Measurements from ENCODE around the gene CES4A. TPM values are rescaled to one million over a fixed set of nuclear protein-coding genes. Genes with fewer than 3 reads are reported as not detected.
A peak's percentile ranks its signal among the peaks of the same experiment; 100 is the strongest.

Gene CES4A
- total RNA-seq, 2 donors from 2014 or later: 10.9 to 16.5 TPM

DNA sequence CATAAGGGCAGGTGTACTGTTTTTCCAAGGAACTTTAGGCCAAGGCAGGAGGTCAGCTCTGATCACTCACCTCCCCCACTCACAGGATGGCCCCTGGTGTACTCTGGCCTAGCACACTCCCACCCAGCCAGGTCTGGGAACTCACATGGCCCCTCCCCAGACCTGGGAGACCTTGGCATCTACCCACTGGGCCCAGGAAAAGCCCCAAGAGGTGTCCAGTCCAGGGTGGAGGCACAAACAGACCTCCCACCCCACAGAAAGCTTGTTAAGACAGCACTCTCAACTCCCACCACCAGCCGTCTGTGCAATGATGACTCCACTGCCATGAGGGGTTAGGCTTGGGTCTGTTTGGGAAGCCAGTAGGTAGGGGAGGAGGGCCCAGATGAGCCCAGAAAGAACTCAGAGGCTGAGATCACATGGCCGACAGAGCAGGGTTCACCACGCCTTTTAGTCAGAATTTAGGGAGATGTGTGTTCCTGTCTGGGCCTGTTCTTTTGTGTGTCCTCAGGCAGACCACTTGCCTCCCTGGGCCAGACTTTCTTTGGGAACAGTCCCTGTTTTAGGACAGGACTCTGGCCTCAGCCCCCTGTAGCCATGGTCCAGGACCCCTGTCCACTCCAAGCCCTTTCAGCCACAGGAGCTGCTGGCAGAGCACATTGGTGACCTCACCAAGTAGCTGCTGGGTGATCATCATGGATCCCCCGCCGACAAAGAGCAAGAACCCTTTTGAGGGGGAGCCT, 28.5 kb downstream of the CES4A start:
- Histone ChIP-seq H3K9me3 (no peaks in the 10 kb centered on the region), H3K4me3 (no peak overlapping the region), H3K27ac (no peak overlapping the region), H3K27me3 (peaks cover 0 to 12% of the 10 kb centered on the region in 2 donors), H3K4me1 (peaks cover 18% of the 10 kb centered on the region), H3K36me3 (replicated peaks in 1 of 2; ENCODE audit: insufficient read depth in 1 of 2, low read depth in 2 of 2) (no peaks in the 10 kb centered on the region)
- TF ChIP-seq, protein P1, sequence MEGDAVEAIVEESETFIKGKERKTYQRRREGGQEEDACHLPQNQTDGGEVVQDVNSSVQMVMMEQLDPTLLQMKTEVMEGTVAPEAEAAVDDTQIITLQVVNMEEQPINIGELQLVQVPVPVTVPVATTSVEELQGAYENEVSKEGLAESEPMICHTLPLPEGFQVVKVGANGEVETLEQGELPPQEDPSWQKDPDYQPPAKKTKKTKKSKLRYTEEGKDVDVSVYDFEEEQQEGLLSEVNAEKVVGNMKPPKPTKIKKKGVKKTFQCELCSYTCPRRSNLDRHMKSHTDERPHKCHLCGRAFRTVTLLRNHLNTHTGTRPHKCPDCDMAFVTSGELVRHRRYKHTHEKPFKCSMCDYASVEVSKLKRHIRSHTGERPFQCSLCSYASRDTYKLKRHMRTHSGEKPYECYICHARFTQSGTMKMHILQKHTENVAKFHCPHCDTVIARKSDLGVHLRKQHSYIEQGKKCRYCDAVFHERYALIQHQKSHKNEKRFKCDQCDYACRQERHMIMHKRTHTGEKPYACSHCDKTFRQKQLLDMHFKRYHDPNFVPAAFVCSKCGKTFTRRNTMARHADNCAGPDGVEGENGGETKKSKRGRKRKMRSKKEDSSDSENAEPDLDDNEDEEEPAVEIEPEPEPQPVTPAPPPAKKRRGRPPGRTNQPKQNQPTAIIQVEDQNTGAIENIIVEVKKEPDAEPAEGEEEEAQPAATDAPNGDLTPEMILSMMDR (IDR thresholded peaks at IDR 0.05): no peak
- no peak for TF ChIP-seq POLR2A (IDR thresholded peaks at IDR 0.05)
- ATAC-seq (no peak), DNase-seq (no peak)
- intact Hi-C loops (cut with DNase I): loop anchor here (5.0 kb wide), 1 partner anchor 135 kb away; the partner anchor contains the start of gene B3GNT9
- 72 to 100% methylated on average over 3 to 5 of the region's 5 CpGs for WGBS, 2 donors

DNA sequence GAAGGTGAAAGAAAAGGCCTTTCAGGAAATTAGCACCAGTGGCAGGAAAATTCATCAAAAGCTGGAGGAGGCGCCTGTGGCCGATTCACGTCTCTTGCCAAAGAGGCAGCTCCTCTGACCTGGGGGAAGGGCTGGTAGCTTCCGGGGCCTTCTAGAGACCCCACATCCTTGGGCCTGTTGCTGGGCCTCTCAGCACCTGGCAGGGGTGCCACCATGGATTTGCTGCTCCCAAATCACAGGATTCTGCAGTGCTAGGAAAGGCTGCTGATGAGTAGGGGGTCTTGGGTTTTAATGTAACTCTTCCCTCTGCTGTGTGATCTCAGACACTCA, 29.0 kb downstream of the CES4A start:
- TF ChIP-seq, protein P1 (IDR thresholded peaks at IDR 0.05): no peak
- no peak for TF ChIP-seq POLR2A (IDR thresholded peaks at IDR 0.05)
- Histone ChIP-seq H3K27ac (no peak overlapping the region), H3K27me3 (peaks cover 0 to 12% of the 10 kb centered on the region in 2 donors), H3K36me3 (replicated peaks in 1 of 2; ENCODE audit: insufficient read depth in 1 of 2, low read depth in 2 of 2) (no peaks in the 10 kb centered on the region), H3K4me3 (no peak overlapping the region), H3K4me1 (peaks cover 21% of the 10 kb centered on the region), H3K9me3 (no peaks in the 10 kb centered on the region)
- 63 to 80% methylated on average over 1 to 4 of the region's 4 CpGs for WGBS, 2 donors
- intact Hi-C loops (cut with DNase I): loop anchor here (5.0 kb wide), 1 partner anchor 135 kb away; the partner anchor contains the start of gene B3GNT9
- DNase-seq (no peak), ATAC-seq (no peak)

DNA sequence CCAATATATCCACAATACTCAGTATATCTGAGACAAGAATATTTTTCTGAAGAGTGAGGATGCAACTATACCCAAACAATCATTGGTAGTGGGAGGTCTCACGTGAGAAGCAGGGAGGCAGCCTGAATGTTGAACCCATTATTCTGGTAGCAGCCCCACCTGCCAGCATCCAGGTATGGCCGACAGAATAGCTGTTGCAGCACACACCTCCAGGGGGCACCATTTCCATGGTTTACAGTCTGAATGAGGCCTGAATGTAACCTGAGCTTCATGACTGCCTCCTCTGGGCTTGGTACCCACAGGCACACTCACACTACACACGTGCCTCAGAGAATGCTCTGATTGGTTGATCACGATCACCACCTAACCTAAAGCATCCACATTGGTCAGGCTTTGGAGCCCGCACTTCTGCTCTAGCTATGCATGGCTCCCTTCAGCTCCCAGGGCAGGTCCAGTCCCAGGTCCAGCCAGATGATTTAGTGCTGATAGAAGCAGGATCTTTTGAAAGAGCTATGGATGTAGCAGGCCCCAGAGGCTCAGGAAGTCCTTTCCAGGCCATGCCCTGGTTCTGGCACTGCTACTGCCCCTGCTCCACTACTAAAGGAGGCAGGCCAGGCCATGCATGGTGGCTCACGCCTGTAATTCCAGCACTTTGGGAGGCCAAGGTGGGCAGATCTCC, 29.6 kb downstream of the CES4A start:
- WGBS, 2 donors: 0 to 31% methylated on average over 1 to 6 of the region's 6 CpGs
- peak; percentile 82 to 92 (median 90) for DNase-seq
- H3K4me1 ChIP-seq: peaks cover 27% of the 10 kb centered on the region
- intact Hi-C loops (cut with DNase I): loop anchor here (5.0 kb wide), 1 partner anchor 134 kb away; the partner anchor contains the start of gene B3GNT9
- no peaks in the 10 kb centered on the region for H3K36me3 ChIP-seq (replicated peaks in 1 of 2; ENCODE audit: insufficient read depth in 1 of 2, low read depth in 2 of 2)
- H3K27ac ChIP-seq: no peak overlapping the region
- peaks cover 0 to 12% of the 10 kb centered on the region in 2 donors for H3K27me3 ChIP-seq
- no peak overlapping the region for H3K4me3 ChIP-seq
- ATAC-seq: peak; percentile 89
- TF ChIP-seq POLR2A (IDR thresholded peaks at IDR 0.05): no peak
- TF ChIP-seq, protein P1 (IDR thresholded peaks at IDR 0.05): peak; percentile 54 to 94 (median 81)
- no peaks in the 10 kb centered on the region for H3K9me3 ChIP-seq

DNA sequence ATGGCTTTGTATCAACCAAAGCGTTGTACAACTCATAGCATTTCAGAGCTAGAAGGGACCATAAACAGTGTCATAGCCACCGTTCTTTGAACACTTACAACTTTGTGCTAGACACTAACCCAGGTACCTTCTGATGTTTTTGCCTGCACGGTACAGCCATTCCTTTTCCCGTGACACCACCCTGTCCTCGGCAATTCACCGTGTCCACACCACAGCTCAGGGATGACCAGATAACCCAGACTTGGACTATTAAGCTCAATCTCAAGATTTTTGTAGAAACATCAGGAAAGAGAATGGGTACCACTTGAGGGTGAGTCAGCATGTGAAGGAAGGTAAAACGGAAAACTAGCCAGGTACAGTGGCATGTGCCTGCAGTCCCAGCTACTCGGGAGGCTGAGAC, 30.8 kb downstream of the CES4A start:
- Histone ChIP-seq H3K4me3 (no peak overlapping the region), H3K27ac (no peak overlapping the region), H3K36me3 (replicated peaks in 1 of 2; ENCODE audit: insufficient read depth in 1 of 2, low read depth in 2 of 2) (no peaks in the 10 kb centered on the region), H3K27me3 (peaks cover 0 to 4% of the 10 kb centered on the region in 2 donors), H3K9me3 (no peaks in the 10 kb centered on the region), H3K4me1 (peaks cover 21% of the 10 kb centered on the region)
- TF ChIP-seq, protein P1 (IDR thresholded peaks at IDR 0.05): no peak
- TF ChIP-seq POLR2A (IDR thresholded peaks at IDR 0.05): no peak
- DNase-seq: no peak
- 69 to 71% methylated on average over 8 of the region's 8 CpGs for WGBS, 2 donors
- intact Hi-C loops (cut with DNase I): loop anchor here (5.0 kb wide), 1 partner anchor 133 kb away; the partner anchor contains the start of gene B3GNT9
- ATAC-seq: no peak
